GM18873 (cell line): ENCODE measurements around the gene DOCK4.

Experiments used
- ATAC-seq: cut with Tn5 transposase; IDR thresholded peaks from one replicate; pipeline ENCODE4 v1.9.1; 2021; ENCODE audit warnings: mild to moderate bottlenecking, moderate library complexity, moderate number of reproducible peaks; ENCODE audit not compliant: unreplicated experiment, low FRiP score

The DOCK4 gene

DNA sequence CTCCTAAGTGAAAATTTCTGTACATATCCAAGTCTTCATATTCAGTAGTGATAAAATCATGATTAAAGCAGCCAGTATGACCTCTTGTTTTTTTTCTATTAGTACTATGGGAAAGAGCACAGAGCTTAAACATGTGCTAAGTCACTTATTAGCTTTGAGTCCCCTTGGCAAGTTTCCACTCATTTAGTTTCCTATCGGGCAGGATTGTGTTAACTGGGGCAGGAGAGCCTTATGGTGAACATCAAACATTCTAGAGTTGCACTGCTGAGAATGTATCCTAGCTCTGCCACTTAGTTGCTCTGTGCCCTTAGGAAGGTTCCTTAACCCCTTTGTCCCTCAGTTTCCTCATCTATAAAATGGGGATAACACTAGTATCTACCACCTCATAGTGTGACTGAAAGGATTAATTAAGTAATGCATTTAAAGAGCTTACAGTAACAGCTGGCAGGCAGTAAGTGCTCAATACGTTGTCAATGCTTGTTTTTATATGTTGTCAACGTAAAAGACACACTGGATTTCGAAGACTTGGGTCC, 117.6 kb downstream of the DOCK4 start:
- no peak for ATAC-seq

DNA sequence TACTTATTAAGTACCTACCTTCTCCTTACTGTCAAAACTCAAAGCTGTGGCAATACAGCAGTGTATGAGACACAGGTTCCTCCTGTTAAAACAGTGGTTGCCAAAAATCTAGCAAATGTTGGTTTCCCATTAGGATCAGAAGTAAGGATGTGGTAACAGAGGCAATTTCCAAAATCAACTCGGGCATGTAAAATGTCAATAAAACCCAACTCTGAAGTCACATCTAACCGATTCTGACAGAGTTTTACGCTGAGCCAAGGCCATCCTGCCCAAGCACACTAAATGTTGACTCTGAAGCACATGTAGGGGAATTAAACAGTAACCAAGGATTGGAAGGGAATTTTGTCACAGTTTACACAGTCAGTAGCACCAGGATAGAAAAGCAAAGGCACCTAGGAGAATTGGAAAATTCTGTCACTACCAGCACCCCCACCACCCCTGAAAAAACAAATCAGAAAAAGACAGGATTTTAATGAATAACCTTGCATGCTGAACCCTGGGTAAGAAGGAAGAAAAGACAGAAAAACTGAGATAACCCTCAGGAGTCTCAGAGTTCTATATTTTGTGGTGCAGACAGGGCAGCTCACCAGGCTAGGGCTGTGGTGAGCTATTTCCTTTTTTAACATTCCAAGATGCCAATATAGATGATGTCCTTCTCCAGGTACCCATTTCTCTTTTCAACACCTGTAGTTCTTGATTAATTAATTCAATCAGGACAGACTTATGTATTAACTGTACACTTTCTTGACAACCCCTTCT, 119.5 kb downstream of the DOCK4 start:
- no peak for ATAC-seq

GRCh38 chr7:112084520-112084971, 121.7 kb downstream of the DOCK4 start:
- peak; percentile 61 for ATAC-seq

DNA sequence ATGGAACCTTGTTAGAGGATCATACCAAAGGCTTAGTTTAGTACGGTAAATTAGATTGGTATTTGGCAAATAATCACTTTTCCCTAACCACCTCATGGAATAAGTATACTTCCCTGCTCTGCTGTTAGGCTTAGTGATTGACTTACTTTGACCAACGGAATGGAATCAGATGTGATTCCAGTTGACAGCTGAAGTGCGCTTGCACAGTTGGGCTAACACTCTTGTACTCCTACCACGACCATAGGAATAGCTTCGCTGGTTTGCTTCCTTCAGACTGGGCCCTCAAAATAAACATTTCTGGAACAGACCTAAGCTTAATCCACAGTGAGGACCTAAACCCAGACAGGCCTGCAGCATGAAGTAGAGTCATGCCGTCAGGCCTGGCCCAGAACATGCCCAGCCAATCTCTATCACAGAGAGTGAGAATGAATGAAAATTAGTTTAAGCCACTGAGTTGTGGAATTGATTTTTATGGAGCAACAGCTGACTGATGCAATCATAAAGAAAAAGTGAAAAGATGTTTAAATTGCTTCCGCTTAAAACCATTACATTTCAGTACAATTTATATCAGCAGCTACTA, 122.3 kb downstream of the DOCK4 start:
- ATAC-seq = no peak

GRCh38 chr7:112082306-112082705, 123.9 kb downstream of the DOCK4 start:
- no peak for ATAC-seq

GRCh38 chr7:112081778-112082177, 124.4 kb downstream of the DOCK4 start:
- no peak for ATAC-seq

DNA sequence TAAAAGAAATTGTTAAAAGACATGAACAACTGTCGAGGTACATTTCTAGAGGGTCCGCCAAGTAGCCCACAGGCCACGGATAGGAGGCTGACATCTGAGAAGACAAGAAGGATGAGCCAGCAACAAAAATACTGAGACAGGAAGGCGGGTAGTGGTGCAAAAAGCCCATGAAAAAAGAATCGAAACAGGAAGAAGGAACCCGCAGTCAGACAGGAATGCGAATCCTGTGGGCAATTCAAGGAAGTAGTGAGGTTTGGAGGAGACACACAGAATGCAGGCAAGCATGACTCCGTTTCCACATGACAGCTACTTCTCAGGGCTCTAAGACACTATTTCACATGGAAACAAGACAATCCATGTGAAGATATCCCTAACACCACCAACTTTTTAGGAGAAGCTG, 125.2 kb downstream of the DOCK4 start:
- ATAC-seq = no peak

DNA sequence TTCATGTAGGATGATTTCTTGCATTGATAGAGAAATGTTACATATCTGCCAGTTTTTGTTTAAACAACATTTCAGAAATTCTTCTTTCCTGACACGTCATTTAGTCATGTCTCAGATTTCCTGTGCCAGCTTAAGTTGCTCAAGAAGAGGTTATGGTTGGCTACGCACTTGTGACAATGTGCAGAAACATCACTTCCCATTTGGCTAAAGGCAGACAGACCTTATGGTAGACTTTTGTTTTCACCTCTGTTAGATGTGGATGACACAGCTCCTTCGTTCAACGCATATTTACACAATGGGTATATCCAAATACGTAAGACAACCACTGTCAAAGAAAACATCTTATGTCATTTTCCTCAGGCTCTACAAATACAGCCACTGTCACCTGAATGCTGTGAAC, 125.8 kb downstream of the DOCK4 start:
- peak; percentile 78 for ATAC-seq

GRCh38 chr7:112079673-112080072, 126.5 kb downstream of the DOCK4 start:
- no peak for ATAC-seq

GRCh38 chr7:112079122-112079521, 127.1 kb downstream of the DOCK4 start:
- ATAC-seq = no peak

DNA sequence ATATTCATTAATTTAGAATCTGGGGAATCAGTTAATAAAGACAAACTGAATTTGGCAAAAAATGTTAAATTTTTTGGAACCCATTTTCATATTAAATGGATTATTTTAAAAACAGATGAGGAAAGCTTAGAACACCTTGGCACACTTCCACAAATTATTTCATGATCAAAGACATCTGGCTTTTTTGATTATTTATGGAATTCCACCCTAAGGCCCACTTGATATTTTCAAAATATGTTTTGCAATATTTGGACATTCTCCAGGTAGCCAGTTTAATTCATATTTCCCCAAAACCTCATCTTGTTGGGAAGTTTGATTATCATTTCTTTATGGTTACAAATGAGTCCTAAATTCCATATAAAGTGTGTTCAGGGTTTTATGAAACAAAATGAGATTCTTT, 129.9 kb downstream of the DOCK4 start:
- no peak for ATAC-seq

DNA sequence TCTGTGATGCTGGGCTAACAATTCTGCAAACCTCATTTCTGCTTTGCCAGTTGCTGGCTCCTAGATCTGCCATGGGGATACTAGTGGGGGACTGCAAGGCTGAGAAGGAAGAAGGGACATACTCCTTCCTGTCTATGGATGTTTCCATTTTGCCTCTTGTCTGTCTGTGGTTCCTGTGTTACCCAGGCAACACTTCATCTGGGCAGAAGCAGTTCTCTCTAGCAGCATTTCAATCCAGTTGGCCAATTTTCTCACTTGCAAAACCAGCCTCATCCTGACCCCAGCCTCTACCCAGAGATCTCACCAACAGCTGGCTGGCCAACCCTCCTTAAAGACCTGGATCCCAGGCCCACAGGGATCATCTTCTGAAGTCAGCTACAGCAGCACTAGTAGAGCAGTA, 131.7 kb downstream of the DOCK4 start:
- ATAC-seq = no peak

DNA sequence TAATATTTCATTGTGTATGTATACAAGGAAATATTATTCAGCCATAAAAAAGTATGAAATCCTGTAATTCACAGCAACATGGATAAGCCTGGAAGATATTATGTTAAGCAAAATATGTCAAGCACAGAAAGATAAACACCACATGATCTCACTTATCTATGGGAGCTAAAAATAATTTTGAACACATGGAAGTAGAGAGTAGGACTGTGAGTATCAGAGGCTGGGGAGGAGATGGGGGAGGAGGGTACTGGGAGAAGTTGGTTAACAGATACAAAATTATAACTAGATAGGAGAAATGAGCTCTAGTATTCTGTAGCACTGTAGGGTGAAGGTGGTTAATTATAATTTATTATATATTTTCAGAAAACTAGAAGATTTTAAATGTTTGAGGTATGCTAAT, 132.7 kb downstream of the DOCK4 start:
- ATAC-seq = no peak

DNA sequence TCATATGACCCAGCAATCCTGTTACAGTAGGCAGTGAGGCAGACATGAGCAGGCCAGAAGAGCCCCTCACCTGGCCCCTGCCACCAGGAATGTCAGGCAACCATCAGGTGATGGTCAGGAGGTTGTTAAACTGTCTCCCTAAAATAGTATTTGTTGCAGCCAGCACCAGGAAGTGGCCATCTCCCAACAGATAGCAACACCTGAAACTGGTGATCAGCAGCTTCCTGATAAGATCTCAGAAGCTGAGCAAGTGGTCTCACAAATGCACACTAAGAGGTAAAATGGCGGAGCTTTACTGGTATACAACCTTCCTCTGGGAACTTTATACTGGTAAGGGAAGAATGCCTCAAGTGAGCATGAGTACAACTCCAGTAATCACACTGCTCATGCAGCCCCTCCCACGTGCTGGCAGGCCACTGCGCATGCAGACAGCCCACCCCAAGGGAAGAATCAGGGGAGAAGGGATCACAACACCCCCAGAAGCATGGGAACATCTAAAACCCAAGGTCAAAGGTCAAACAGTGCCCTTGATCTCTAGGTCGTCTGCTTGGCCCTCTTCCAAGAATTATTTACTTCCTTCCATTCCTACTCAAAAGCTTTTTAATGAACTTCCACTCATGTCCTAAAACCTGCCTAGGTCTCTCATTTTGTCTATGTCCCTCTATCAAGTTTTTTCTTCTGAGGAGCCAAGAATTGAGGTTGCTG, 133.5 kb downstream of the DOCK4 start:
- no peak for ATAC-seq

GRCh38 chr7:112071856-112072255, 134.3 kb downstream of the DOCK4 start:
- no peak for ATAC-seq

DNA sequence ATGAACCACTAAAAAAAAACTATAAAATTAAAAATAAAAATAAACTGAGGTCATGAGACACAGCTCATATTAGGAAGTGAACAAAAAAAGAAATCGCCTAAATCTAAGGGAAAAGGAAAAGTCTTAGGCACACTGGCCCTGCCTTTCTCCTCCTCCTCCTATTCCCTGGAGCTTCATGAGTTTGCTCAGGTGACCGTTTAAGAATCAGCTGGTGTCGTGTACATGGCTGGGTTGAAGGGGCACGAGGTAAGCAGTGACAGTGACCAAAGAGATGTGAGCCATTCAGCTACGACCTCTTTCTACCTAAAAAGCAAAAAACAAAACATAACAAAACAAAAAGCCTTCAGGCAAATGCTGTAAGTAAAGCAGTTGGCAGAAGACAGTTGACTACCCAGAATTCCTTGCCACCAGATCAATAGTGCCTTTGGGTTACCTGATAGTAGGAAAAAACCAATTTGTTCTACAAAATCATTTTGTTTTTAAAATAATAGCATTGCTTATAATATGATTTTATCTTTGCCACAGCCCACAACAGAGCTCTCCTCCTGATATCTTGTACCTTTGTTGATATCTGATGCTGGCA, 135.4 kb downstream of the DOCK4 start:
- ATAC-seq = no peak

- no peak for ATAC-seq
Measured at GRCh38 chr7:112069879-112070321, 136.3 kb downstream of the DOCK4 start.

GRCh38 chr7:112068967-112069366, 137.2 kb downstream of the DOCK4 start:
- no peak for ATAC-seq

- no peak for ATAC-seq
Measured at GRCh38 chr7:112067632-112068540, 138.3 kb downstream of the DOCK4 start.

- no peak for ATAC-seq
Measured at GRCh38 chr7:112067200-112067599, 139.0 kb downstream of the DOCK4 start.
